Inflammatory macrophage (primary cell): ENCODE results near the gene GMDS.
"Not testable (repeated sequence)": the region's sequence is repeated elsewhere in the genome, so short reads cannot be mapped to it uniquely, and the experiment has no call there.

ENCODE experiments used
- DNase-seq, 2 donors: peaks; one replicate each; pipeline ENCODE4 v3.0.0-alpha.2; 2020 to 2022

Gene GMDS

GRCh38 chr6:1700278-1700967, 545.0 kb downstream of the GMDS start:
- DNase-seq = no peak

GRCh38 chr6:1698527-1698926, 546.9 kb downstream of the GMDS start:
- DNase-seq = no peak

GRCh38 chr6:1697688-1698351, 547.6 kb downstream of the GMDS start:
- DNase-seq = no peak

GRCh38 chr6:1696463-1696850, 548.9 kb downstream of the GMDS start:
- no peak for DNase-seq

- DNase-seq = no peak
Observed at GRCh38 chr6:1695546-1696462, 549.6 kb downstream of the GMDS start.

DNA sequence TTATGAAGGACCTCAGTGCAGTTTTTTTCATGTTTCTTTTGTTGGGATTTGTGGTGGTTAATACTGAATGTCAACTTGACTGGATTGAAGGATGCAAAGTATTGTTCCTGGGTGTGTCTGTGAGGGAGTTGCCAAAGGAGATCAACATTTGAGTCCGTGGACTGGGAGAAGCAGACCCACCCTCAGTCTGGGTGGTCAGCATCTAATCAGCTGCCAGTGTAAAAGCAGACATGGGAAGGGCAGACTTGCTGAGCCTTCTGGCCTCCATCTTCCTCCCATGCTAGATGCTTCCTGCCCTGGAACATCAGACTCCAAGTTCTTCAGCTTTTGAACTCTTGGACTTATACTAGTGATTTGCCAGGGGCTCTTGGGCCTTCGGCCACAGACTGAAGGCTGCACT, 553.6 kb downstream of the GMDS start:
- not testable (repeated sequence) for DNase-seq

DNA sequence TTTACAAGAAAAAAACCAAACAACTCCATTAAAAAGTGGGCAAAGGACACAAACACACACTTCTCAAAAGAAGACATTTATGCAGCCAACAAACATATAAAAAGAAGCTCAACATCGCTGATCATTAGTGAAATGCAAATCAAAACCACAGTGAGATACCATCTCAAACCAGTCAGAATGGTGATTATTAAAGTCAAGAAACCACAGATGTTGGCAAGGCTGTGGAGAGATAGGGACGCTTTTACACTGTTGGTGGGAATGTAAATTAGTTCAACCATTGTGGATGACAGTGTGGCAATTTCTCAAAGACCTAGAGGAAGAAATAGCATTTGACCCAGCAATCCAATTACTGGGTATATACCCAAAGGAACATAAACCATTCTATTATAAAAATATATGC, 554.7 kb downstream of the GMDS start:
- not testable (repeated sequence) for DNase-seq

DNA sequence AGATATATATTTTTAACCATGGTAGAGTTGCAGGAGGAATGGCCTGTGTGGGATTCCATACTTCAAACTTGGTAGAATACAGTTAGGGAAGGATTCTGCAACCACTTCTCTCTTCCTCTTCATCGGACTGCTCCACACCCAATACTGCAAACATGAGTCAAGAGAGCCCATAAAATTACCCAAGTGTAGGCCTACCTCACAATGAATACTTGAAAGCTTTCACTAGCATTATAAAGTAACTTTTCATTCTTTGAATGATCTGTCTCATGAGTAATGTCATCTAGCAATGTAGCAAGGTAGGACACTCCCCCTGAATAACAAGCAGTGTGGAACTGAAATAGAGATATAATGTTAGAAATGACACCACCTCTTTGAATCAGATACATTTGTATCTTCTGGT, 556.3 kb downstream of the GMDS start:
- peak; percentile 38 to 40 for DNase-seq

DNA sequence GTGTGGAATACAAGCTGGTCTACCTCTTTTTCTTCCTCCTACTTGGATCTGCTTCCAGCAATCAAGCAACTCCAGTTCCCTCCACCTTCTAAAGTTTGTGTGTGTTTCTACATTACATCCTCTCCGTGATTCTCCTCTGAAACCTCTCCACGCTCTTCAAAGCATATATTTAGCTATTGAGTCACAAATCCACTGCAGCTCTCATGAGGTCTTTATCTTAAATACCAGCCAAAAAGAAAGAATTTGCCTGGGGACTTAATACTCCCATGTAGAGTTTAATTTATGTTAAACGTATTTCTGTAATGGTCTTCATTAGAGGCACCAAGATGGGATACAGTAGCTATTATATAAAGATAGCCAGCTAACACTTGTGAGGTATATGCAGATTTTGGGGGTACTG, 557.0 kb downstream of the GMDS start:
- no peak for DNase-seq

DNA sequence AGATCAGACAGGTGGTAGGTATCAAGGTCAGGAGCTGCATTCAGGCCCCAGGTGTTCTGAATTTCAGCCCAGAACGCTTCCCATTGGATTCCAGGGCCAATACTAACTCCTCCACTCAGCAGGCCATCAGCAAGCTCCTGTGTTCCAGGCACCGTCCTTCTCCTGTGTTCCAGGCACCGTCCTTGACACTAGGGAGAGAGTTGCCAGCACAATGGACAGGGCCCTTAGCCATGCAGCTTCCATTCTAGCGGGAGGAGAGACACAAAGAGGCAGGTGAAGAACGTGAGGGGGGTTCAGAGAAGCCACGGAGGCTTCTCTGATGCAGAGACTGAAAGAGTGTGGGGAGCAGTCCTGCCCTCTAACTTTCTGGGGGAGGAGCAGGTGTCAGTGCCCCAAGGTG, 558.0 kb downstream of the GMDS start:
- no peak for DNase-seq

- DNase-seq = peak in 1 of 2 donors; percentile 34
Observed at GRCh38 chr6:1686117-1687098, 559.0 kb downstream of the GMDS start.

- DNase-seq = no peak
Observed at GRCh38 chr6:1679688-1680068, 565.7 kb downstream of the GMDS start.

- no peak for DNase-seq
Observed at GRCh38 chr6:1679031-1679687, 566.2 kb downstream of the GMDS start.

GRCh38 chr6:1678201-1678600, 567.2 kb downstream of the GMDS start:
- no peak for DNase-seq

DNA sequence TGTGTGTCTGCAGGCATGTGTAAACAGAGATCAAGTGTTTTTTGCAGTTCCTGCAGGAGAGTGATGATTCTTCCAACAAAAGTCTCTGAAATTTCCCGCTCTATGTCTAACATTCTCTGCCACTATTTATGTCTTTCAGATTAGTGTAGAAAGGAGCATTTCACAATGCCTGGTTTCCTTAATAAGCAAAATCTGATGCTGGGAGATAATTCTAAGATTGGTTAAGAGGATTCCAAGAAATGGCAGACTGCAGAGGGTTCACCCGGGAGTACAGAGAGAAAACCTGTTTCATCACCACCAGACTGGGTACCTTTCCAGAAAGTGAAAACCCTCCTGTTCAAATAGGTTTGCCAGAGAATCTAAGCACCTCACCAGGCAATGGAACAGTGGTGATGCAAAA, 573.0 kb downstream of the GMDS start:
- no peak for DNase-seq

- no peak for DNase-seq
Observed at GRCh38 chr6:1670711-1671462, 574.5 kb downstream of the GMDS start.

DNA sequence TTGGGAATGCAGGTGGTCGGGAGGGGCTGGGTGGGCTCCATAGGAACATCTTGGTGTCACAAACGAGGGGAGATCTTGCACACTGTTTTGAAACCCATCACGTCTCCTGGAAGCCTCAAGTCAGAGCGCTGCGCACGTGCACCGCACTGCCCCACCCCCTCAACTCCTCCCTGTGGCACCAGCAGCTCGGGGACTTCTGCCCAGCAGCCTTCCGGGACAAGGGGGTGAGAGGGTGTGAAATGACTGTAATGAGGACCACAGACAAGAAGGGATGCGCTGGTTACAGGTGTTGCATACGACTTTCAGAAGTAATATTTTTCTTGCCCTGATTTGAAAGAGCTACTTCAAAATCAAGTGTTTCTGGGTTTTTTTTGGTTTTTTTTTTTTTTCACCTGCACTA, 575.4 kb downstream of the GMDS start:
- no peak for DNase-seq

- not testable (repeated sequence) for DNase-seq
Observed at GRCh38 chr6:1668456-1668855, 576.9 kb downstream of the GMDS start.

GRCh38 chr6:1667805-1668175, 577.6 kb downstream of the GMDS start:
- no peak for DNase-seq

DNA sequence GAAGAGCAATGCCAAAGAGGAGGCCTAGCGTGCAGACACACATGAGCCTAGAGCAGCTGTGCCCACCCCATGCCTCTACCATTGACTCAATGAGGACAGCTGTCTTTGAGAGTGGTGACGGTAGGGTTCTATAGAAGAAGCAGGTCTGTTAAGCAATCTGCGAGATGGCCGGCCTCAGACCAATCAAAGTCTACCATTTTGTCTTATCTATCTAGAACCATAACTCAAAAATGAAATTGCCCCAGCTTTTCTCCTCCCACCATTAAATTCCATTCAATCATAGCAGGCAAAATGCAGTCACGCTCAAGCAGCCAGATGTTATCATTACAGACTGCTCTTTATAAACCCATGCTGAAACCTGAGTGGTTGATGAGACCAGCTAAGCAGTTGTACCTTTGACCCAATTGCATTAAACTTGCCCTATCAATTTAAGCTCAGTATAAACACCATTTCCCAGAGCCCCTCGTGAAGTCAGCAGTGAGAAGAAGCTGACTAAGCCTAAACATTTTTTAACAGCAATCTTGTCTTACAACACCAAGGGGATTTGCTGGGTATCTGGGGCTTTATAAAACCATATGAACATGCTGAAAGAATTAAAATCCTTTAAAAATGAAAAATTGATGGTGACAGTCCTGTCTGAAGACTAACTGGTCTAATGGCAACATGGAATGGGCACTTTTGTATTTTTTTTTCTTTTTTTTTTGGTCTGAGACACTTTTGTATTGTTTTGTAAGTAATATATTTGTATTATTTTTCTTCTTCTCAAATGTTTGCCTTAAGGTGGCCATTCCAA, 578.2 kb downstream of the GMDS start:
- DNase-seq = no peak
